HG02763 (cell line): ENCODE data around the gene PTPMT1.
"Not testable (repeated sequence)": the region's sequence is repeated elsewhere in the genome, so short reads cannot be mapped to it uniquely, and the experiment has no call there.

Experiments used
- ATAC-seq: cut with Tn5 transposase; IDR thresholded peaks from one replicate; pipeline ENCODE4 v1.9.1; 2021; ENCODE audit warnings: mild to moderate bottlenecking, moderate library complexity; ENCODE audit not compliant: unreplicated experiment

Gene PTPMT1

DNA sequence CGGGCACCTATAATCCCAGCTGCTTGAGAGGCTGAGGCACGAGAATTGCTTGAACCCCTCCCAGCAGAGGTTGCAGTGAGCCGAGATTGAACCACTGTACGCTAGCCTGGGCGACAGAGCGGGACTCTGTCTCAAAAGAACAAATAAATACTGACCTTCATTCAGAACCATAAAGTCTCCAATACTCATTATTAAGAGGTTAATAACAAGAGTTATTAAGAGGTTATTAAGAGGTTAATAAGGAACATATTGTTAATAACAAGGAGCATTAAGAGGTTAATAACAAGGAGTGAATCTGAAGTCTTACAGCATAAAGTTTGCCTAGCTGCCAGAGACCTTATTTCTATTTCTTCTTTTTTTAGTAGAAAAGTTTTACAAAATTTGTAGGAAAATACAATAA lies 20.1 kb upstream of the PTPMT1 start:
- ATAC-seq: no peak

DNA sequence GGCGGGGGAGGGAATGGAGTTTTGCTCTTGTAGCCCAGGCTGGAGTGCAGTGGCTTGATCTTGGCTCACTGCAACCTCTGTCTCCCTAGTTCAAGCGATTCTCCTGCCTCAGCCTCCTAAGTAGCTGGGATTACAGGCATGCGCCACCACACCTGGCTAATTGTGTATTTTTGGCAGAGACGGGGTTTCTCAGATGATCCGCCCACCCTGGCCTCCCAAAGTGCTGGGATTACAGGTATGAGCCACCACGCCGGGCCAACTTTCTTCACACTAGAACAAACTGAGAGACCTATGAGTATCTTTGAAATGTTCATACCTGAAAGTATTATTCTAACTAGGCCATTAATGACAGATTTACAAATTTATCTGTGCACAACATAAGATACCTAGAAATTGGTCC lies 19.1 kb upstream of the PTPMT1 start:
- ATAC-seq: not testable (repeated sequence)

DNA sequence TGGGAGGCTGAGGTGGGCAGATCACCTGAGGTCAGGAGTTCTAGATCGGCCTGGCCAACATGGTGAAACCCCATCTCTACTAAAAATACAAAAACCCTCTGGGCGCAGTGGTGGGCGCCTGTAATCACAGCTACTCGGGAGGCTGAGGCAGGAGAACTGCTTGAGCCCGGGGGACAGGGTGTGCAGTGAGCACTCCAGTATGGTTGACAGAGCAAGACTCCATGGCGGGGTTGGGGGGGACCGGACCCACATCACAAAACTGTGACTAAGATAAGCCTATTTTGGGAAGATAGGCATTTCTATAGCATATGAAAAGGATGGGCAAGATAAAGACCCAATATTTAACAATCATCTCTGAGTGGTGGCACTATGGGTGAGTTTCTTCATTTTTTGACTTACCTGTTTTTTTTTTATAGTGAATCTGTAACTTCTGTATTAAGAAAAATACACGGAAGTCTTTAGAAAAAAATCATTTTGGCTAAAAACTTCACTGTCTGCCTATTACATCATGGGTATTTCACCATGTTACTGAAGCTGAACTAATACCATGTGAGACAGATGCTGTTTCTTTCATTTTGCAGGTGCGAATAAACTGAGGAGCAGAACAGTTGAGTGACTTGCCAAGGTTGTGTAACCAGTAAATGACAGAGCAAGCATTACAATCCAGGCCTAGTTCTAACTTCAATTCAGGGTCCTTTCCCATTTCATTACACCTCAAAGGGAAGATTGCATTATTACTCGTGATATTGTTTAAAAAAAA lies 14.9 kb upstream of the PTPMT1 start:
- ATAC-seq: no peak

GRCh38 chr11:47551086-47551485 lies 14.3 kb upstream of the PTPMT1 start:
- no peak for ATAC-seq

- peak; percentile 3 for ATAC-seq
Measured at GRCh38 chr11:47552056-47552565, 13.3 kb upstream of the PTPMT1 start.

GRCh38 chr11:47552566-47553405 lies 12.6 kb upstream of the PTPMT1 start, which contains the start of gene CELF1:
TSS of gene CELF1 (minus strand) at chr11:47553132. CDS start at chr11:47499523, 53,609 bp downstream.
- ATAC-seq: peak; percentile 89

DNA sequence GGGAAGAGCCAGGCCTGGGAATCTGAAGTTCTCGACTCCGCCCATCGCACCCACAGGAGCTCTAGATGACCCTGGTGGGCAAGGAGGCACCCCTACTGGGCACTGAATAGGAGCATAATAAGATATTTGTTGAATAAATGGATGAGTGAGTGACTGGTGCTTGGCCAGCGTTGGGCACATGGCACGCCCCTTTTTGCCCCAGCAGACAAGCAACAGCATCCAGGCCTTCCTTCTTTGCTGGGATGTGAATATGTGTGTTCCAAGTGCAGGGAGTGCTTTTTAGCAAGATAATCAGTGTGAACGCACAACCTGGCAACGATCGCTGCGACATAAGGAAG lies 12.0 kb upstream of the PTPMT1 start:
- ATAC-seq: peak; percentile 16

- not testable (repeated sequence) for ATAC-seq
Measured at GRCh38 chr11:47557004-47557403, 8.4 kb upstream of the PTPMT1 start.

GRCh38 chr11:47558695-47559094 lies 6.7 kb upstream of the PTPMT1 start:
- ATAC-seq: no peak

GRCh38 chr11:47560426-47560825 lies 5.0 kb upstream of the PTPMT1 start:
- no peak for ATAC-seq

DNA sequence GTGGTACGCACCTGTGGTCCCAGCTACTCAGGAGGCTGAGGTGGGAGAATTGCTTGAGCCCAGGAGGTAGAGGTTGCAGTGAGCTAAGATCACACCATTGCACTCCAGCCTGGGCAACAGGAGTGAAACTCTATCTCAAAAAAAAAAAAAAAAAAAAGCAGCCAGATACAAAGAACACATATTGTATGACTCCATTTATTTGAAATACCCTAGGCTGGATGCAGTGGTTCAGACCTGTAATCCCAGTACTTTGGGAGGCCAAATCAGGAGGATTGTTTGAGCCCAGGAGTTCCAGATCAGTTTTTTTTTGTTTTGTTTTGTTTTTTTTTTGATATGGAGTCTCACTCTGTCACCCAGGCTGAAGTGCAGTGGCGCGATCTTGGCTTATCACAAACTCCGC lies 3.0 kb upstream of the PTPMT1 start:
- ATAC-seq: not testable (repeated sequence)

GRCh38 chr11:47564366-47564765 lies 1.0 kb upstream of the PTPMT1 start:
- ATAC-seq: not testable (repeated sequence)

DNA sequence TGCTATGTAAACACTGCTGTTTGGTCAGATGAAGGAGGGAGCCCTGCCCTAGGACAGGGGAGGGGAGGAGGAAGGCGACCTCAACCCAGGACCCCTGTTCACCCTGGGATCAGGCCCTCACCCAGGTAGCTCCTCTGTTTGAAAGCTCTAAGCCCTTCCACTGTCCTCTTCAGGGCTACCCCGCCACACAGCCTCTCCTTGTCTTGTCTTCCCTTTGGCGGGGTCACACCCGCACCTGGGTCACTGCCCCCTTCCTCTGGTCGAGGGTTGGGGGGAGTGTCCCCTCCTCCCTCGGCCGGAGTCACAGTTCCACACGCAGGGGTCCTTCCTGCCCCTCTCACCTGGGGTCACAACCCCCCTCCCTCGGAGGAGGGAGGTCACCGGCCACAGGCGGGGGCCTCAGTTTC lies 463 bp upstream of the PTPMT1 start:
- no peak for ATAC-seq

- ATAC-seq: no peak
Measured at GRCh38 chr11:47566149-47566698, 825 bp downstream of the PTPMT1 start.

DNA sequence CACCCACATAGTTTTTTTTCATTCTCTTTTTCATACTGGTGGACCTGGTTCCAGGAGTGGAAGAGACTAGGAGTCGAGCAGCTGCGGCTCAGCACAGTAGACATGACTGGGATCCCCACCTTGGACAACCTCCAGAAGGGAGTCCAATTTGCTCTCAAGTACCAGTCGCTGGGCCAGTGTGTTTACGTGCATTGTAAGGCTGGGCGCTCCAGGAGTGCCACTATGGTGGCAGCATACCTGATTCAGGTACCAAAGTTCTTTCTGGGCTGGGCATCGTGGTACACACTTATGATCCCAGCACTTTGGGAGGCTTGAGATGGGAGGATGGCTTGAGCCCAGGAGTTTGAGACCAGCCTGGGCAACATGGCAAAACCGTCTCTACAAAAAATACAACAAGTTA lies 4.2 kb downstream of the PTPMT1 start:
- no peak for ATAC-seq

DNA sequence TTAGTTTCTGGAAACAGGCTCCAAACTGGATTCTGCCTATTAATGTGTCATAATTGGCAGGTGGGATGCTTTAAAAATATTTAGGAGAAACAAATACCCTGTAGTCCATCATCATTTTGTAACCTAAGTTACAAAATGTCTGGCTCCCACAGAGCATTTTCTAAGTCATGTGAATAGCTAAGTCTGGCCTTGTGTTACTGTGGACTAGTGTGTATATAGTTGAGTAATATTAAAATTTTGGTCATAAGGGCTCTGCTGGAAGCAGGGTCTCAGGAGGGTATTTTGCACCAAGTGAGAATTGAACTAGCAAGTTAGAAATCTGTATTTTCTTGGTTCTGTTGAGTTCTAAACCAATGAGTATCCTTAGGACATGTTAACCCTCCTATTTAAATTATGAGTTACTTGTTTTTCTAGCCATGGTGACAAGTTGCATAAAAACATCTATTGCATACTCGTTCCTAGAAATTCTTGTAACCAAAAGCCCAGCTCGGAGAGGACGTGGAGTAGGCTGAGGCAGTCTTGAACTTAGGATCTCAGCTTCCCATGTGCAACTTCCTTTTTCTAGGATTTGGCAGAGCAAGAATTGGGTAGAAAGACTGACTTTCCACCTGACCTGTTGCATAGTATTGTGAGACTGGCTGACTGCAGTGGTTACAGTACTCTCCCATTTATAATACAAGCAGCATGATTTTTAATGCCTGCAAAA lies 5.4 kb downstream of the PTPMT1 start:
- no peak for ATAC-seq

DNA sequence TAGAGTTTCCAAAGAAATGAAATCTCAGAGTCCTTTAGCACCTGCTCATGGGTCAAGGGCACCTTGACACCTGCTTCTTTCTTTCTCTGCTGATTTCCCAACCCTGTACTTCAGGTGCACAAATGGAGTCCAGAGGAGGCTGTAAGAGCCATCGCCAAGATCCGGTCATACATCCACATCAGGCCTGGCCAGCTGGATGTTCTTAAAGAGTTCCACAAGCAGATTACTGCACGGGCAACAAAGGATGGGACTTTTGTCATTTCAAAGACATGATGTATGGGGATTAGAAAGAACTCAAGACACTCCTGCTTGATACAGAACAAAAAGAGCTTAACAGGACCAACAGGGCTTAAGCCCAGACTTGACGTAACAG lies 5.9 kb downstream of the PTPMT1 start:
- ATAC-seq: no peak

- no peak for ATAC-seq
Measured at GRCh38 chr11:47571895-47572294, 6.5 kb downstream of the PTPMT1 start.

- ATAC-seq: no peak
Measured at GRCh38 chr11:47572715-47573255, 7.4 kb downstream of the PTPMT1 start.

- ATAC-seq: no peak
Measured at GRCh38 chr11:47573321-47573720, 7.9 kb downstream of the PTPMT1 start.
